HepG2 (cell line): ENCODE data around the gene ZNF490. TPM values are rescaled to one million over a fixed set of nuclear protein-coding genes. Genes with fewer than 3 reads are reported as not detected.

Experiments
- ARNT2 ChIP-seq: sonication (generic); formaldehyde crosslinking; IDR thresholded peaks from 2 replicates; pipeline ENCODE4 v1.8.0; 2022; ENCODE audit warnings: mild to moderate bottlenecking, low read depth, missing genetic modification reagents, moderate library complexity
- FOXM1 ChIP-seq: sonication (generic); formaldehyde crosslinking; IDR thresholded peaks from 2 replicates; pipeline ENCODE4 v1.5.0; 2020; ENCODE audit warnings: missing genetic modification reagents
- FOXP1 ChIP-seq, 2 experiments: fragments of 450-650 bp in 1 of 2; IDR thresholded peaks; 2 replicates each; pipeline ENCODE4 v1.6.1; 2017 to 2018; ENCODE audit warnings: antibody characterized with exemption in 1 of 2
- GABPB1 ChIP-seq: IDR thresholded peaks from 2 replicates; pipeline ENCODE4 v1.6.1; 2016; ENCODE audit warnings: mild to moderate bottlenecking, missing genetic modification reagents, moderate library complexity, missing compliant biosample characterization
- IRF2 ChIP-seq: IDR thresholded peaks from 2 replicates; pipeline ENCODE4 v1.6.1; 2018; ENCODE audit warnings: missing genetic modification reagents, missing compliant biosample characterization
- KDM5A ChIP-seq: fragments of 200-600 bp; sonication (generic); IDR thresholded peaks from 2 replicates; pipeline ENCODE4 v1.7.0; 2018; ENCODE audit warnings: antibody characterized with exemption, mild to moderate bottlenecking, low read length, borderline replicate concordance
- NFKBIZ ChIP-seq: IDR thresholded peaks from 2 replicates; pipeline ENCODE4 v1.6.1; 2018; ENCODE audit warnings: missing genetic modification reagents, missing compliant biosample characterization
- PAXIP1 ChIP-seq: sonication (generic); formaldehyde crosslinking; conservative IDR thresholded peaks from 2 replicates; pipeline ENCODE4 v1.4.0; 2020; ENCODE audit warnings: mild to moderate bottlenecking, missing genetic modification reagents, moderate library complexity
- RFX3 ChIP-seq: IDR thresholded peaks from 2 replicates; pipeline ENCODE4 v1.6.1; 2016; ENCODE audit warnings: missing biosample characterization, missing genetic modification reagents
- TP53 ChIP-seq: sonication (generic); formaldehyde crosslinking; conservative IDR thresholded peaks from 2 replicates; pipeline ENCODE4 v1.4.0; 2020; ENCODE audit warnings: missing genetic modification reagents
- ZBTB7A ChIP-seq: sonication (generic); formaldehyde crosslinking; IDR thresholded peaks from 2 replicates; pipeline ENCODE4 v1.8.0; 2022; ENCODE audit warnings: mild to moderate bottlenecking, missing genetic modification reagents
- ZNF12 ChIP-seq: sonication (generic); formaldehyde crosslinking; IDR thresholded peaks from 2 replicates; pipeline ENCODE4 v1.5.0; 2020; ENCODE audit warnings: missing genetic modification reagents
- ZNF263 ChIP-seq: sonication (generic); formaldehyde crosslinking; IDR thresholded peaks from 2 replicates; pipeline ENCODE4 v1.4.0; 2020; ENCODE audit warnings: missing genetic modification reagents
- ZNF501 ChIP-seq: sonication (generic); formaldehyde crosslinking; IDR thresholded peaks from 2 replicates; pipeline ENCODE4 v1.5.1; 2020; ENCODE audit warnings: mild to moderate bottlenecking, moderate library complexity, missing genetic modification reagents
- ZNF564 ChIP-seq: sonication (generic); formaldehyde crosslinking; IDR thresholded peaks from 2 replicates; pipeline ENCODE4 v1.8.1; 2023; ENCODE audit warnings: mild to moderate bottlenecking, missing genetic modification reagents
- ZNF816 ChIP-seq: sonication (generic); formaldehyde crosslinking; IDR thresholded peaks from 2 replicates; pipeline ENCODE4 v1.8.0; 2022; ENCODE audit warnings: missing genetic modification reagents, mild to moderate bottlenecking, borderline replicate concordance
- ZSCAN20 ChIP-seq: sonication (generic); formaldehyde crosslinking; IDR thresholded peaks from 2 replicates; pipeline ENCODE4 v1.4.0; 2020; ENCODE audit warnings: missing genetic modification reagents, mild to moderate bottlenecking, borderline replicate concordance
- polyA plus RNA-seq, 8 experiments: library from polyadenylated mRNA; depleted of rRNA in 3 of 8; stranded (reverse) in 7 of 8; unstranded in 1 of 8; fragments of >200 nt; fragmentation: Illumina TruSeq in 4 of 8; extraction: Trizol in 4 of 8; gene quantifications; 2 replicates each; pipeline versions ENCODE4 v1.2.1 to v1.2.3, GENCODE V29; 2011 to 2016; ENCODE audit warnings: low read depth in 4 of 8, missing spikeins in 1 of 8, mixed read lengths in 1 of 8; ENCODE audit not compliant: insufficient read depth in 1 of 8
- total RNA-seq, 5 experiments: library from RNA; depleted of rRNA; stranded (reverse); fragments of >200 nt; fragmentation: Illumina TruSeq; extraction: Trizol; gene quantifications; 2 replicates each; pipeline ENCODE4 v1.2.3, GENCODE V29; 2016; ENCODE audit warnings: low read depth in 1 of 5
- TF ChIP-seq, protein P1 (sequence below): sonication (generic); formaldehyde crosslinking; IDR thresholded peaks from 2 replicates; pipeline ENCODE4 v1.5.1; 2020; ENCODE audit warnings: mild to moderate bottlenecking, missing genetic modification reagents
- TF ChIP-seq, protein P2 (sequence below): IDR thresholded peaks from 2 replicates; pipeline ENCODE4 v1.6.1; 2018; ENCODE audit warnings: missing genetic modification reagents, mild to moderate bottlenecking, missing compliant biosample characterization
- TF ChIP-seq, protein P3 (sequence below): IDR thresholded peaks from 2 replicates; pipeline ENCODE4 v1.6.1; 2012; ENCODE audit warnings: inconsistent platforms

Gene ZNF490
- total and polyA plus RNA-seq, 2 of the 13 experiments (the other 11 are each of a cell fraction or from before 2014, with no cell fraction given) = 1.3 to 2.9 TPM

DNA sequence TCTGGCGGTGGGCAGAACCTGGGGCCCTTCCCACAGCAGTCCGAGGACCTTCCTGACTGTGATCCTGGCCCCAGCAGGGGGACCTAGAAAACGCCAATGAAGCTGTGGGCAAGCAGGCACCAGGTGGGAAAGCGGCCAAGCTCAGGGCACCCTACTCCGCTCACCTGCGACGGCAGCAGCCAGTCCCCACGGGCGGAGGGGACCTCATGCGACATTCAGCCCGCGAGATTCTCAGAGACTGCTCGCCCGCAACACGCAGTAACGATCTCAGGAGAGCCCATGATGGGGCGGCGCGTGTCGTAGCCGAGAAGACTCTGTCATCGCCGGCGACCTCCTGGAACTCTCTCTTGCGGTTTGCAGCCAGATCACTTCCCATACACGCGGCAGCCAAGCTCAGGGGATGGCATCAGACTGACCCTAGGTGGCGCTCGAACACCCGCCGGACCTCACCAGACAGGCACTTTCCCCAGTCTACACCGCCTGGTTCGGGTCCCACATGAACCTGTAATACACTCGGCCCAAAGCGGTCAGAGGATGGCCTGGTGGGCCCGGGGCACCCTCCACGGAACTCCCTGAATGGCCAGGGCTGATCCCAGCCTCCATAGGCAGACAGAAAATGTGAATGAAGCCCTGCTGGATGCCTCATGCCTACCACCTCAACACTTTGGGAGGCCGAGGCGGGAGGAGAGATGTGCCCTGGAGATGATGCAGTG, 29.4 kb upstream of the ZNF490 start (continued):
- TF ChIP-seq, protein P1, sequence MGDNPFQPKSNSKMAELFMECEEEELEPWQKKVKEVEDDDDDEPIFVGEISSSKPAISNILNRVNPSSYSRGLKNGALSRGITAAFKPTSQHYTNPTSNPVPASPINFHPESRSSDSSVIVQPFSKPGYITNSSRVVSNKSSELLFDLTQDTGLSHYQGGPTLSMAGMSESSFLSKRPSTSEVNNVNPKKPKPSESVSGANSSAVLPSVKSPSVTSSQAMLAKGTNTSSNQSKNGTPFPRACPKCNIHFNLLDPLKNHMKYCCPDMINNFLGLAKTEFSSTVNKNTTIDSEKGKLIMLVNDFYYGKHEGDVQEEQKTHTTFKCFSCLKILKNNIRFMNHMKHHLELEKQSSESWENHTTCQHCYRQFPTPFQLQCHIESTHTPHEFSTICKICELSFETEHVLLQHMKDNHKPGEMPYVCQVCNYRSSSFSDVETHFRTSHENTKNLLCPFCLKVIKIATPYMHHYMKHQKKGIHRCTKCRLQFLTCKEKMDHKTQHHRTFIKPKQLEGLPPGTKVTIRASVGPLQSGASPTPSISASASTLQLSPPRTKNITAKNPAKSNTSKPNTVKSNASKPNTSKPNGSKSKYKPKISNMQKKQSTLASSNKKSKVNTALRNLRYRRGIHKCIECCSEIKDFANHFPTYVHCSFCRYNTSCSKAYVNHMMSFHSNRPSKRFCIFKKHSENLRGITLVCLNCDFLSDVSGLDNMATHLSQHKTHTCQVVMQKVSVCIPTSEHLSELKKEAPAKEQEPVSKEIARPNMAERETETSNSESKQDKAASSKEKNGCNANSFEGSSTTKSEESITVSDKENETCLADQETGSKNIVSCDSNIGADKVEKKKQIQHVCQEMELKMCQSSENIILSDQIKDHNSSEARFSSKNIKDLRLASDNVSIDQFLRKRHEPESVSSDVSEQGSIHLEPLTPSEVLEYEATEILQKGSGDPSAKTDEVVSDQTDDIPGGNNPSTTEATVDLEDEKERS = 0 out of 2 replicates have a peak, but pooled peaks have one; percentile 30
- TF ChIP-seq NFKBIZ (CRISPR knock-in tag) (peak; percentile 43; the same call in 1 of the 2 replicates), GABPB1 (peak; percentile 49), TP53 (CRISPR knock-in tag) (no peak), ZNF263 (CRISPR knock-in tag) (0 out of 2 replicates have a peak, but pooled peaks have one; percentile 26), PAXIP1 (CRISPR knock-in tag) (0 out of 2 replicates have a peak, but pooled peaks have one; percentile 15), FOXM1 (CRISPR knock-in tag) (no peak), RFX3 (CRISPR knock-in tag) (no peak), KDM5A (no peak), FOXP1 (IDR thresholded peaks at IDR 0.05) (no peak), FOXP1 (CRISPR knock-in tag; IDR thresholded peaks at IDR 0.05) (no peak), ZNF501 (0 out of 2 replicates have a peak, but pooled peaks have one; percentile 24), ZNF12 (no peak), ZNF564 (CRISPR knock-in tag) (no peak), ZNF816 (CRISPR knock-in tag) (no peak), ARNT2 (CRISPR knock-in tag) (0 out of 2 replicates have a peak, but pooled peaks have one; percentile 26), IRF2 (peak; percentile 46; the same call in 1 of the 2 replicates), ZSCAN20 (CRISPR knock-in tag) (peak; percentile 94), ZBTB7A (CRISPR knock-in tag) (0 out of 2 replicates have a peak, but pooled peaks have one; percentile 6)
- TF ChIP-seq, protein P2, sequence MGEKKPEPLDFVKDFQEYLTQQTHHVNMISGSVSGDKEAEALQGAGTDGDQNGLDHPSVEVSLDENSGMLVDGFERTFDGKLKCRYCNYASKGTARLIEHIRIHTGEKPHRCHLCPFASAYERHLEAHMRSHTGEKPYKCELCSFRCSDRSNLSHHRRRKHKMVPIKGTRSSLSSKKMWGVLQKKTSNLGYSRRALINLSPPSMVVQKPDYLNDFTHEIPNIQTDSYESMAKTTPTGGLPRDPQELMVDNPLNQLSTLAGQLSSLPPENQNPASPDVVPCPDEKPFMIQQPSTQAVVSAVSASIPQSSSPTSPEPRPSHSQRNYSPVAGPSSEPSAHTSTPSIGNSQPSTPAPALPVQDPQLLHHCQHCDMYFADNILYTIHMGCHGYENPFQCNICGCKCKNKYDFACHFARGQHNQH = peak; percentile 34; the same call in 1 of the 2 replicates
- TF ChIP-seq, protein P3, sequence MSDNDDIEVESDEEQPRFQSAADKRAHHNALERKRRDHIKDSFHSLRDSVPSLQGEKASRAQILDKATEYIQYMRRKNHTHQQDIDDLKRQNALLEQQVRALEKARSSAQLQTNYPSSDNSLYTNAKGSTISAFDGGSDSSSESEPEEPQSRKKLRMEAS = peak; percentile 58; the same call in 1 of the 2 replicates
